H1 (cell line): ENCODE results near the gene HPN. TPM values are rescaled to one million over a fixed set of nuclear protein-coding genes. Genes with fewer than 3 reads are reported as not detected.

Experiments used
- RNF2 ChIP-seq: fragments of 200-900, 300-1000 bp; sonication (generic); IDR thresholded peaks from 2 replicates; pipeline ENCODE4 v1.7.1; 2016; ENCODE audit warnings: borderline replicate concordance, low read depth, mild to moderate bottlenecking, antibody characterized with exemption, low read length; ENCODE audit not compliant: poor library complexity, severe bottlenecking; ENCODE audit errors: missing control alignments
- polyA plus RNA-seq, 7 experiments: library from polyadenylated mRNA; depleted of rRNA in 3 of 7; stranded (reverse) in 5 of 7; unstranded in 2 of 7; fragments of >200 nt in 5 of 7; fragments of 200-250 nt in 2 of 7; gene quantifications; 1 replicate in 5 of 7; 2 replicates in 1 of 7; 4 replicates in 1 of 7; pipeline versions ENCODE4 v1.2.1 to v1.2.3, GENCODE V29; 2011 to 2013; ENCODE audit warnings: missing spikeins in 2 of 7, mixed read lengths in 2 of 7
- total RNA-seq: library from RNA; stranded (reverse); fragmentation: NEBNext Ultra II Directional; extraction: Animal tissue kit (Norgen Biotek cat#: 25700); gene quantifications from 2 replicates; pipeline ENCODE4 v1.2.1, GENCODE V29; 2021
- TF ChIP-seq, protein P1 (sequence below): IDR thresholded peaks from 2 replicates; pipeline ENCODE4 v1.6.1; 2012; ENCODE audit warnings: low read length, inconsistent platforms

Gene HPN
- total and polyA plus RNA-seq, 2 of the 8 experiments (the other 6 are each of a cell fraction or from before 2014, with no cell fraction given): 14.7 to 33.7 TPM

- TF ChIP-seq, protein P1, sequence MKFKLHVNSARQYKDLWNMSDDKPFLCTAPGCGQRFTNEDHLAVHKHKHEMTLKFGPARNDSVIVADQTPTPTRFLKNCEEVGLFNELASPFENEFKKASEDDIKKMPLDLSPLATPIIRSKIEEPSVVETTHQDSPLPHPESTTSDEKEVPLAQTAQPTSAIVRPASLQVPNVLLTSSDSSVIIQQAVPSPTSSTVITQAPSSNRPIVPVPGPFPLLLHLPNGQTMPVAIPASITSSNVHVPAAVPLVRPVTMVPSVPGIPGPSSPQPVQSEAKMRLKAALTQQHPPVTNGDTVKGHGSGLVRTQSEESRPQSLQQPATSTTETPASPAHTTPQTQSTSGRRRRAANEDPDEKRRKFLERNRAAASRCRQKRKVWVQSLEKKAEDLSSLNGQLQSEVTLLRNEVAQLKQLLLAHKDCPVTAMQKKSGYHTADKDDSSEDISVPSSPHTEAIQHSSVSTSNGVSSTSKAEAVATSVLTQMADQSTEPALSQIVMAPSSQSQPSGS: no peak; the same call in 1 of the 2 replicates
- TF ChIP-seq RNF2: no peak
Observed at GRCh38 chr19:35029737-35030256, 11.7 kb upstream of the HPN start (continued).
